ENCODE measurements around the gene MAP4K3. TPM values are rescaled to one million over a fixed set of nuclear protein-coding genes. Genes with fewer than 3 reads are reported as not detected.

MAP4K3 gene
- total and polyA plus RNA-seq, 2 of the 8 experiments (the other 6 are each of a cell fraction or from before 2014, with no cell fraction given): 11.4 to 63.0 TPM

DNA sequence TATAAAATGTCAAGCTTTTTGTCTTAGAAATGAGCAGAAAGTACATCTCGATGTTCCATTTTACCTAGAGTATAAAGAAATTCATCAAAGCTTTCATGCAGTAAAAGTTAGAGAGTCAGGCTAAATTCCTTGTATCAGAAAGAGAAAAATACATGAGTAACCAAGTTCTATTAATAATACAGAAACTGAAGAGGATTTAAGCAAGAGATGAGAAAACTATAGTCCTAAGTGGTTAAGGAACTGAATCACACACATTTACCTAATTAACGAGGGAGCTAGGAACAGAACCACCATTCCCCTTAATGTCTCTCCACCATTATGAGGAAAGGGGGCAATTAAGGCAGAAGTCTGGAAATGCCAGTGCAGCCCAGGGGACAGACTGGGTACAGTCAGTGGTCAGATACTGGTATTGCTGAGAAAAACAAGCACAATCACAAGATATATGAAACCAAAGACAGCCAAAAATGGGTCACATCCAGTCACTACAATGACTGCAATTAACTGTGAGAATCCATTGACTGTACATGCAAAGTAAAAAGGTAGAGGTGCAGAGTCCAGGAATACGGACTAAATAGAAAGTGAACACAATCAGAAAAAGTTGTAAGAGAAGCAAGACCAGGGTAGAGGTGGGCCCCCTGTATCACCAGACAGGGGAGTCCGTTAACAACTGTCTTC, 23.9 kb downstream of the MAP4K3 start:
- H3K4ac ChIP-seq (replicated peaks; ENCODE audit: insufficient read length, low read depth, low read length): no peak overlapping the region
- peaks cover 0 to 97% of the 10 kb centered on the region in 2 experiments; a peak in 3 of 4 replicates for H3K79me2 ChIP-seq (ENCODE audit: control insufficient read depth in 1 of 2, insufficient read depth in 2 of 2, low read length in 2 of 2)
- peaks cover 0 to 4% of the 10 kb centered on the region in 2 experiments for H4K20me1 ChIP-seq (replicated peaks in 1 of 2; ENCODE audit: control insufficient read depth in 1 of 2, insufficient read depth in 2 of 2, low read length in 2 of 2)
- H3K4me3 ChIP-seq (ENCODE audit: extremely low read depth in 1 of 4, insufficient read depth in 2 of 4, low read depth in 3 of 4, low read length in 4 of 4): no peak overlapping the region
- POLR2A ChIA-PET (ENCODE audit: partially characterized antibody): no interaction called here
- CTCF ChIA-PET (ENCODE audit: partially characterized antibody): interaction anchor here (0.9 to 1.7 kb wide), 4 partner anchors 9 to 24 kb away, joined by 3 to 6 read pairs (median 4); no protein-coding TSS in a partner anchor
- H3K9ac ChIP-seq (replicated peaks in 1 of 4; ENCODE audit: extremely low read depth in 1 of 4, low read depth in 3 of 4, low read length in 3 of 4): no peak overlapping the region
- no peak overlapping the region for H4K91ac ChIP-seq (replicated peaks; ENCODE audit: insufficient read length, low read length)
- H3K56ac ChIP-seq (replicated peaks; ENCODE audit: insufficient read length, low read depth, low read length): no peak overlapping the region
- no peak overlapping the region for H4K5ac ChIP-seq (ENCODE audit: insufficient read length, low read depth, low read length)
- H3K4me1 ChIP-seq (replicated peaks in 1 of 4; ENCODE audit: control insufficient read depth in 3 of 4, insufficient read depth in 4 of 4, low read length in 3 of 4): peaks cover 0 to 17% (median 4%) of the 10 kb centered on the region in 4 experiments; a peak in 4 of 7 replicates
- H3K14ac ChIP-seq (ENCODE audit: insufficient read length): no peak overlapping the region
- H3K27me3 ChIP-seq (replicated peaks in 1 of 4; ENCODE audit: control insufficient read depth in 3 of 4, extremely low read depth in 1 of 4, insufficient read depth in 3 of 4, low read length in 3 of 4): no peaks in the 10 kb centered on the region
- H2AK5ac ChIP-seq (ENCODE audit: low read depth, low read length): peak overlapping the region; percentile 75; the same call in 1 of the 2 replicates
- H4K8ac ChIP-seq (ENCODE audit: extremely low read depth, insufficient read depth, low read length): no peak overlapping the region
- H3K79me1 ChIP-seq (ENCODE audit: low read depth, low read length): peaks cover 2% of the 10 kb centered on the region; the same call in 1 of the 2 replicates
- TF ChIP-seq ATF3 (IDR thresholded peaks at IDR 0.05; ENCODE audit: insufficient read depth, low read depth, low read length) (no peak), BRCA1 (IDR thresholded peaks at IDR 0.05; ENCODE audit: low read depth, low read length) (no peak), TCF12 (IDR thresholded peaks at IDR 0.05; ENCODE audit: low read depth, low read length) (no peak), YY1 (IDR thresholded peaks at IDR 0.05; ENCODE audit: low read depth, low read length) (no peak), NANOG (IDR thresholded peaks at IDR 0.05; ENCODE audit: insufficient read depth, low read depth, low read length, poor library complexity, severe bottlenecking) (no peak), FOSL1 (IDR thresholded peaks at IDR 0.05; ENCODE audit: insufficient read depth, low read depth, low read length) (no peak), TBP (IDR thresholded peaks at IDR 0.05; ENCODE audit: low read depth, low read length) (no peak), SP2 (IDR thresholded peaks at IDR 0.05; ENCODE audit: low read length) (no peak), HDAC2 (IDR thresholded peaks at IDR 0.05; ENCODE audit: borderline replicate concordance in 1 of 2, low read depth in 2 of 2, low read length in 2 of 2) (no peak), ASH2L (IDR thresholded peaks at IDR 0.05; ENCODE audit: low read length) (no peak), PHF8 (conservative IDR thresholded peaks at IDR 0.05; ENCODE audit: low read depth, low read length) (no peak)
- H2BK20ac ChIP-seq (ENCODE audit: low read length): 0 out of 2 replicates have a peak overlapping the region, but pooled peaks have one; percentile 63
- no peak overlapping the region; the same call in 1 of the 2 replicates for H2BK5ac ChIP-seq (ENCODE audit: low read depth, low read length)
- H3K36me3 ChIP-seq (ENCODE audit: control insufficient read depth in 2 of 4, insufficient read depth in 4 of 4, low read length in 3 of 4): no peaks in the 10 kb centered on the region
- no peak overlapping the region for H2BK120ac ChIP-seq (replicated peaks; ENCODE audit: low read depth, low read length)
- DNase-seq (ENCODE audit: low read depth in 1 of 2, low spot score in 2 of 2) (no peak), FAIRE-seq (no peak)
- H3K4me2 ChIP-seq (ENCODE audit: insufficient read depth in 1 of 2, low read depth in 2 of 2, low read length in 2 of 2): no peak overlapping the region
- no peak overlapping the region for H3K27ac ChIP-seq (ENCODE audit: low read depth, low read length)
- H2BK12ac ChIP-seq (ENCODE audit: low read depth, low read length): peak overlapping the region; percentile 29; the same call in 1 of the 2 replicates
- no peak overlapping the region for H2AFZ ChIP-seq (ENCODE audit: low read length)
- peak overlapping the region; percentile 42; the same call in 1 of the 2 replicates for H3K18ac ChIP-seq (ENCODE audit: extremely low read depth, low read length)
- 80% methylated on average over 4 of the region's 4 CpGs; no CpG with 5 or more reads in 1 of the 2 experiments for WGBS, 2 experiments (ENCODE audit: extremely low coverage in 1 of 2, insufficient coverage in 1 of 2, insufficient read length in 1 of 2, insufficient replicate concordance in 2 of 2, low coverage in 1 of 2, low lambda C conversion rate in 2 of 2, missing lambda C conversion rate in 1 of 2)
- 0 out of 2 replicates have a peak overlapping the region, but pooled peaks have one; percentile 20 for H2BK15ac ChIP-seq (ENCODE audit: low read length)
- H3K9me3 ChIP-seq (ENCODE audit: insufficient read depth in 2 of 2, low read depth in 1 of 2, low read length in 1 of 2): no peaks in the 10 kb centered on the region
- no peaks in the 10 kb centered on the region for H3K23me2 ChIP-seq (ENCODE audit: low read depth, low read length)
- no peak overlapping the region for H3K23ac ChIP-seq (ENCODE audit: insufficient read length)
